Cardiac muscle cell (in vitro differentiated cells and primary cell): Measurements from ENCODE around the gene THAP2. TPM values are rescaled to one million over a fixed set of nuclear protein-coding genes. Genes with fewer than 3 reads are reported as not detected.

ENCODE experiments used
- DNase-seq, 2 donors: peaks; one replicate each; pipeline versions ENCODE4 v3.0.0 to v3.0.0-alpha.2; 2010 to 2017; ENCODE audit warnings: low read depth in 1 of 2, low spot score in 1 of 2
- H3K27ac ChIP-seq: fragments of 200-600 bp; sonication (generic); 2 replicates; pipeline ENCODE4 v1.5.1; 2016
- H3K27me3 ChIP-seq: fragments of 200-600 bp; sonication (generic); 2 replicates; pipeline ENCODE4 v1.6.0; 2016; ENCODE audit warnings: control low read depth
- H3K36me3 ChIP-seq: fragments of 200-600 bp; sonication (generic); 2 replicates; pipeline ENCODE4 v1.5.1; 2016; ENCODE audit warnings: control low read depth
- H3K4me1 ChIP-seq: fragments of 200-600 bp; sonication (generic); 2 replicates; pipeline ENCODE4 v1.8.1; 2017; ENCODE audit warnings: low read depth, mild to moderate bottlenecking, mixed run types
- H3K4me3 ChIP-seq: fragments of 200-600 bp; sonication (generic); 2 replicates; pipeline ENCODE4 v1.5.1; 2016; ENCODE audit warnings: mild to moderate bottlenecking
- H3K9me3 ChIP-seq: fragments of 200-600 bp; sonication (generic); 2 replicates; pipeline ENCODE4 v1.5.1; 2017; ENCODE audit warnings: low read depth, mild to moderate bottlenecking, control low read depth
- CTCF ChIP-seq: IDR thresholded peaks from 2 replicates; pipeline ENCODE4 v1.5.1; 2012; ENCODE audit warnings: low read depth, mild to moderate bottlenecking, low read length
- polyA plus RNA-seq: library from polyadenylated mRNA; unstranded; fragments of >200 nt; fragmentation: Nextera tagmentation; extraction: Ambion mirVana; gene quantifications from 2 replicates; pipeline ENCODE4 v1.2.1, GENCODE V29; 2016
- total RNA-seq: library from RNA; depleted of rRNA; stranded (reverse); fragments of >200 nt; gene quantifications from 2 replicates; pipeline ENCODE4 v1.2.3, GENCODE V29; 2016

THAP2 gene
- total and polyA plus RNA-seq, 2 experiments from 2014 or later: 6.2 to 11.1 TPM

- Histone ChIP-seq H3K4me1 (no peaks in the 10 kb centered on the region), H3K36me3 (peaks cover 61% of the 10 kb centered on the region), H3K27me3 (no peaks in the 10 kb centered on the region), H3K4me3 (no peak overlapping the region), H3K27ac (no peak overlapping the region), H3K9me3 (no peaks in the 10 kb centered on the region)
- no peak for DNase-seq
- TF ChIP-seq CTCF: no peak
Observed at GRCh38 chr12:71642264-71642663, 21.8 kb upstream of the THAP2 start.

GRCh38 chr12:71645268-71645667, 18.8 kb upstream of the THAP2 start:
- no peaks in the 10 kb centered on the region for H3K27me3 ChIP-seq
- no peaks in the 10 kb centered on the region for H3K9me3 ChIP-seq
- peaks cover 42% of the 10 kb centered on the region for H3K36me3 ChIP-seq
- no peak for DNase-seq
- H3K4me3 ChIP-seq: no peak overlapping the region
- no peak for TF ChIP-seq CTCF
- no peak overlapping the region for H3K27ac ChIP-seq
- H3K4me1 ChIP-seq: no peaks in the 10 kb centered on the region

GRCh38 chr12:71646512-71646911, 17.6 kb upstream of the THAP2 start:
- Histone ChIP-seq H3K4me3 (no peak overlapping the region), H3K36me3 (peaks cover 32% of the 10 kb centered on the region), H3K27me3 (no peaks in the 10 kb centered on the region), H3K27ac (no peak overlapping the region), H3K9me3 (no peaks in the 10 kb centered on the region), H3K4me1 (no peaks in the 10 kb centered on the region)
- TF ChIP-seq CTCF: no peak
- DNase-seq: no peak

- no peak for TF ChIP-seq CTCF
- peaks cover 13% of the 10 kb centered on the region for H3K36me3 ChIP-seq
- H3K27me3 ChIP-seq: no peaks in the 10 kb centered on the region
- DNase-seq: no peak
- no peaks in the 10 kb centered on the region for H3K4me1 ChIP-seq
- H3K9me3 ChIP-seq: no peaks in the 10 kb centered on the region
- no peak overlapping the region for H3K4me3 ChIP-seq
- no peak overlapping the region for H3K27ac ChIP-seq
Observed at GRCh38 chr12:71648537-71648936, 15.6 kb upstream of the THAP2 start.

GRCh38 chr12:71649401-71649800, 14.7 kb upstream of the THAP2 start:
- peaks cover 4% of the 10 kb centered on the region for H3K36me3 ChIP-seq
- no peak overlapping the region for H3K4me3 ChIP-seq
- H3K4me1 ChIP-seq: no peaks in the 10 kb centered on the region
- TF ChIP-seq CTCF: no peak
- no peak for DNase-seq
- H3K27ac ChIP-seq: no peak overlapping the region
- no peaks in the 10 kb centered on the region for H3K9me3 ChIP-seq
- no peaks in the 10 kb centered on the region for H3K27me3 ChIP-seq

GRCh38 chr12:71652656-71653055, 11.4 kb upstream of the THAP2 start:
- no peak overlapping the region for H3K4me3 ChIP-seq
- no peaks in the 10 kb centered on the region for H3K9me3 ChIP-seq
- DNase-seq: no peak
- no peaks in the 10 kb centered on the region for H3K4me1 ChIP-seq
- H3K36me3 ChIP-seq: peaks cover 10% of the 10 kb centered on the region
- no peak for TF ChIP-seq CTCF
- no peaks in the 10 kb centered on the region for H3K27me3 ChIP-seq
- no peak overlapping the region for H3K27ac ChIP-seq
